SKM-1 (cell line): ENCODE results near the gene MUCL3.
"Not testable (repeated sequence)": the region's sequence is repeated elsewhere in the genome, so short reads cannot be mapped to it uniquely, and the experiment has no call there.

Experiments
- DNase-seq: peaks from one replicate; lab custom pipeline; 2025; ENCODE audit not compliant: unreplicated experiment; lab: John Stamatoyannopoulos, UW

Gene MUCL3

GRCh38 chr6:30939473-30939872 is 1.3 kb upstream of the MUCL3 start:
- no peak for DNase-seq

- DNase-seq, result no peak
Observed at GRCh38 chr6:30942338-30943060, 1.7 kb downstream of the MUCL3 start.

GRCh38 chr6:30944051-30944450 is 3.3 kb downstream of the MUCL3 start:
- DNase-seq, result no peak

- no peak for DNase-seq
Observed at GRCh38 chr6:30945281-30945680, 4.5 kb downstream of the MUCL3 start.

GRCh38 chr6:30947231-30947630 is 6.5 kb downstream of the MUCL3 start:
- no peak for DNase-seq

GRCh38 chr6:30948811-30949210 is 8.0 kb downstream of the MUCL3 start:
- no peak for DNase-seq

GRCh38 chr6:30951907-30952469 is 11.2 kb downstream of the MUCL3 start:
- DNase-seq, result no peak

GRCh38 chr6:30954631-30955366 is 14.0 kb downstream of the MUCL3 start:
- no peak for DNase-seq

GRCh38 chr6:30955367-30956042 is 14.7 kb downstream of the MUCL3 start:
- no peak for DNase-seq

- DNase-seq, result no peak
Observed at GRCh38 chr6:30957716-30958115, 16.9 kb downstream of the MUCL3 start.

GRCh38 chr6:30960907-30961673 is 20.3 kb downstream of the MUCL3 start:
- no peak for DNase-seq

GRCh38 chr6:30962716-30963115 is 21.9 kb downstream of the MUCL3 start:
- DNase-seq, result no peak

GRCh38 chr6:30963641-30964040 is 22.9 kb downstream of the MUCL3 start:
- no peak for DNase-seq

- no peak for DNase-seq
Observed at GRCh38 chr6:30964075-30964474, 23.3 kb downstream of the MUCL3 start.

GRCh38 chr6:30965140-30965601 is 24.4 kb downstream of the MUCL3 start:
- no peak for DNase-seq

- no peak for DNase-seq
Observed at GRCh38 chr6:30966154-30966553, 25.4 kb downstream of the MUCL3 start.

GRCh38 chr6:30969171-30969570 is 28.4 kb downstream of the MUCL3 start:
- not testable (repeated sequence) for DNase-seq

GRCh38 chr6:30970946-30971345 is 30.2 kb downstream of the MUCL3 start:
- no peak for DNase-seq

- DNase-seq, result no peak
Observed at GRCh38 chr6:30972816-30973215, 32.0 kb downstream of the MUCL3 start.

GRCh38 chr6:30974490-30975252 is 33.9 kb downstream of the MUCL3 start:
- DNase-seq, result no peak
